Fibroblast of lung (primary cell): ENCODE results near the gene SPOCD1. TPM values are rescaled to one million over a fixed set of nuclear protein-coding genes. Genes with fewer than 3 reads are reported as not detected.

ENCODE experiments used
- DNase-seq, 2 donors: peaks; one replicate each; pipeline versions ENCODE4 v3.0.0 to v3.0.0-alpha.2; 2010; ENCODE audit warnings: low read depth in 2 of 2
- H2AFZ ChIP-seq: 2 replicates; pipeline ENCODE4 v1.5.1; 2012; ENCODE audit warnings: low read length, control low read depth, inconsistent platforms
- H3K27ac ChIP-seq: 2 replicates; pipeline ENCODE4 v1.5.1; 2011; ENCODE audit warnings: low read length, control low read depth; ENCODE audit not compliant: insufficient read depth
- H3K27me3 ChIP-seq: 2 replicates; pipeline ENCODE4 v1.5.1; 2011; ENCODE audit warnings: mild to moderate bottlenecking, low read length; ENCODE audit not compliant: control insufficient read depth, insufficient read depth
- H3K36me3 ChIP-seq: 2 replicates; pipeline ENCODE4 v1.5.1; 2011; ENCODE audit warnings: low read length; ENCODE audit not compliant: control insufficient read depth, insufficient read depth
- H3K4me1 ChIP-seq: 2 replicates; pipeline ENCODE4 v1.5.1; 2011; ENCODE audit warnings: low read length; ENCODE audit not compliant: control insufficient read depth, insufficient read depth; ENCODE audit errors: extremely low read depth
- H3K4me2 ChIP-seq: 2 replicates; pipeline ENCODE4 v1.5.1; 2011; ENCODE audit warnings: low read length, control low read depth; ENCODE audit not compliant: insufficient read depth; ENCODE audit errors: extremely low read depth
- H3K4me3 ChIP-seq, 4 experiments: fragments of 200-600 bp in 1 of 4; sonication (generic) in 1 of 4; replicated peaks in 1 of 4; 2 replicates each; pipeline ENCODE4 v1.5.1; 2011 to 2016; ENCODE audit warnings: low read length in 4 of 4, low read depth in 3 of 4, mild to moderate bottlenecking in 3 of 4, control low read depth in 2 of 4, inconsistent platforms in 1 of 4, mixed read lengths in 1 of 4; ENCODE audit not compliant: insufficient read depth in 1 of 4; ENCODE audit errors: control extremely low read depth in 1 of 4
- H3K79me2 ChIP-seq: 2 replicates; pipeline ENCODE4 v1.5.1; 2012; ENCODE audit warnings: mild to moderate bottlenecking, low read length, inconsistent platforms; ENCODE audit not compliant: control insufficient read depth, insufficient read depth
- H3K9ac ChIP-seq: 2 replicates; pipeline ENCODE4 v1.5.1; 2011; ENCODE audit warnings: mild to moderate bottlenecking, low read length, control low read depth; ENCODE audit not compliant: insufficient read depth
- H3K9me3 ChIP-seq: 2 replicates; pipeline ENCODE4 v1.5.1; 2012; ENCODE audit warnings: low read depth, low read length; ENCODE audit not compliant: control insufficient read depth, insufficient read depth
- H4K20me1 ChIP-seq: 2 replicates; pipeline ENCODE4 v1.5.1; 2011; ENCODE audit warnings: low read length; ENCODE audit not compliant: control insufficient read depth, insufficient read depth; ENCODE audit errors: extremely low read depth
- CTCF ChIP-seq, 2 donors: IDR thresholded peaks in 1 of 2; conservative IDR thresholded peaks in 1 of 2; 1 replicate in 1 of 2; 2 replicates in 1 of 2; pipeline ENCODE4 v1.5.1; 2011 to 2012; ENCODE audit warnings: low read length in 2 of 2, control low read depth in 1 of 2, inconsistent platforms in 1 of 2, low read depth in 1 of 2, mild to moderate bottlenecking in 1 of 2
- EZH2 ChIP-seq: IDR thresholded peaks from 2 replicates; pipeline ENCODE4 v1.5.1; 2012; ENCODE audit warnings: low read length, control low read depth, mild to moderate bottlenecking; ENCODE audit errors: missing control alignments
- polyA plus RNA-seq, 2 donors: library from polyadenylated mRNA; depleted of rRNA in 1 of 2; stranded (reverse) in 1 of 2; unstranded in 1 of 2; fragments of >200 nt; gene quantifications; 2 replicates each; pipeline ENCODE4 v1.2.1, GENCODE V29; 2011 to 2012; ENCODE audit warnings: missing spikeins in 1 of 2
- total RNA-seq: library from RNA; depleted of rRNA; stranded (reverse); fragments of >200 nt; gene quantifications from 2 replicates; pipeline ENCODE4 v1.2.1, GENCODE V29; 2014

The SPOCD1 gene
- total and polyA plus RNA-seq, 2 donors (not counting 1 experiment from before 2014, with no cell fraction given), result 47.2 to 55.4 TPM

- H3K27me3 ChIP-seq, result peaks cover 49% of the 10 kb centered on the region
- H3K9ac ChIP-seq, result no peak overlapping the region
- H4K20me1 ChIP-seq, result no peaks in the 10 kb centered on the region
- DNase-seq, result no peak
- no peak overlapping the region for H2AFZ ChIP-seq
- no peaks in the 10 kb centered on the region for H3K36me3 ChIP-seq
- H3K4me2 ChIP-seq, result no peak overlapping the region
- no peak overlapping the region for H3K4me3 ChIP-seq
- no peaks in the 10 kb centered on the region for H3K79me2 ChIP-seq
- no peak for TF ChIP-seq CTCF (conservative IDR thresholded peaks at IDR 0.05 in 1 of 2, IDR thresholded peaks at IDR 0.05 in 1 of 2; ENCODE audit: low read depth in 1 of 2, low read length in 2 of 2)
- TF ChIP-seq EZH2, result no peak
- no peaks in the 10 kb centered on the region for H3K9me3 ChIP-seq
- no peaks in the 10 kb centered on the region for H3K4me1 ChIP-seq
- no peak overlapping the region for H3K27ac ChIP-seq
Observed at GRCh38 chr1:31774495-31774894, 41.3 kb downstream of the SPOCD1 start.

GRCh38 chr1:31773861-31774260 lies 42.0 kb downstream of the SPOCD1 start:
- Histone ChIP-seq H3K4me1 (no peaks in the 10 kb centered on the region), H3K9me3 (no peaks in the 10 kb centered on the region), H2AFZ (no peak overlapping the region), H3K9ac (no peak overlapping the region), H3K79me2 (no peaks in the 10 kb centered on the region), H3K36me3 (no peaks in the 10 kb centered on the region), H4K20me1 (no peaks in the 10 kb centered on the region), H3K4me3 (no peak overlapping the region), H3K4me2 (no peak overlapping the region), H3K27ac (no peak overlapping the region), H3K27me3 (peaks cover 49% of the 10 kb centered on the region)
- no peak for DNase-seq
- TF ChIP-seq EZH2, result no peak
- TF ChIP-seq CTCF (conservative IDR thresholded peaks at IDR 0.05 in 1 of 2, IDR thresholded peaks at IDR 0.05 in 1 of 2; ENCODE audit: low read depth in 1 of 2, low read length in 2 of 2), result no peak

- Histone ChIP-seq H3K4me1 (no peaks in the 10 kb centered on the region), H3K27ac (no peak overlapping the region), H3K9me3 (no peaks in the 10 kb centered on the region), H2AFZ (no peak overlapping the region), H3K4me3 (peak overlapping the region in 2 of 4 experiments; percentile 6 to 36), H3K9ac (no peak overlapping the region), H3K79me2 (no peaks in the 10 kb centered on the region), H3K36me3 (no peaks in the 10 kb centered on the region), H3K27me3 (peaks cover 49% of the 10 kb centered on the region), H3K4me2 (peak overlapping the region; percentile 73), H4K20me1 (no peaks in the 10 kb centered on the region)
- no peak for TF ChIP-seq CTCF (conservative IDR thresholded peaks at IDR 0.05 in 1 of 2, IDR thresholded peaks at IDR 0.05 in 1 of 2; ENCODE audit: low read depth in 1 of 2, low read length in 2 of 2)
- no peak for TF ChIP-seq EZH2
- DNase-seq, result no peak
Observed at GRCh38 chr1:31772669-31773248, 43.1 kb downstream of the SPOCD1 start.
